Chondrocyte (in vitro differentiated cells): ENCODE measurements around the gene DSN1. TPM values are rescaled to one million over a fixed set of nuclear protein-coding genes. Genes with fewer than 3 reads are reported as not detected.

Experiments used
- DNase-seq: peaks from one replicate; pipeline ENCODE4 v3.0.0; 2021; ENCODE audit warnings: mixed read lengths, low spot score
- H3K27ac Mint-ChIP-seq: one replicate; pipeline ENCODE4 v1.8.0; 2021; ENCODE audit warnings: mild to moderate bottlenecking, moderate library complexity, mixed read lengths; ENCODE audit not compliant: unreplicated experiment
- H3K27me3 Mint-ChIP-seq: 2 replicates; pipeline ENCODE4 v1.8.0; 2021; ENCODE audit warnings: low read depth, mixed read lengths
- H3K36me3 Mint-ChIP-seq: 2 replicates; pipeline ENCODE4 v1.8.0; 2021; ENCODE audit warnings: low read depth, mixed read lengths
- H3K4me1 Mint-ChIP-seq: 2 replicates; pipeline ENCODE4 v1.8.0; 2021; ENCODE audit warnings: low read depth, mild to moderate bottlenecking, mixed read lengths
- H3K4me3 Mint-ChIP-seq: one replicate; pipeline ENCODE4 v1.8.0; 2021; ENCODE audit warnings: mild to moderate bottlenecking, moderate library complexity, mixed read lengths; ENCODE audit not compliant: unreplicated experiment
- H3K9me3 Mint-ChIP-seq: 2 replicates; pipeline ENCODE4 v1.8.0; 2021; ENCODE audit warnings: low read depth, mixed read lengths
- total RNA-seq: library from RNA; stranded (reverse); gene quantifications from 3 replicates; pipeline ENCODE4 v1.2.1, GENCODE V29; 2021
- TF ChIP-seq, protein P1 (sequence below): fragments of 200-600 bp; sonication (generic); IDR thresholded peaks from 2 replicates; pipeline ENCODE4 v1.5.0; 2021; ENCODE audit warnings: antibody characterized with exemption, mild to moderate bottlenecking, moderate library complexity

The DSN1 gene
- total RNA-seq, 1 donor from 2014 or later = 8.3 TPM

DNA sequence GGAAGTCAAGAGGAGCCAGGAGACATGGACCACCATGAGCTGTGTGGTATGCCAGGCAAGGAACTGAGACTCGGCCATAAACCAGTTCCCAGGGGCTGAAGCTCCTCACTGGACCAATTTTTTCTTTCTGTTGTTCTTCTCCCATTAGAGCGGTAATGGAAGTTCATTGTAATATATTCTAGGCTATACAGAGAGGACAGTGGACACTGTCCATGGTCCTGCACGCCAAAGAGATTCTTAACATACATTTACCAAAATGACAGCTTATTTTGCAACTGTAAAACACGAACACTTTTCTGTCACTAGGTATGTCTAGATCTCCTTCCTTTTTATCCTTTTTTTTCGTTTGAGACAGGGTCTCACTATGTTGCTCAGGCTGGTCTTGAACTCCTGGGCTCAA lies 13.1 kb upstream of the DSN1 start:
- no peak overlapping the region for H3K27ac Mint-ChIP-seq
- TF ChIP-seq, protein P1, sequence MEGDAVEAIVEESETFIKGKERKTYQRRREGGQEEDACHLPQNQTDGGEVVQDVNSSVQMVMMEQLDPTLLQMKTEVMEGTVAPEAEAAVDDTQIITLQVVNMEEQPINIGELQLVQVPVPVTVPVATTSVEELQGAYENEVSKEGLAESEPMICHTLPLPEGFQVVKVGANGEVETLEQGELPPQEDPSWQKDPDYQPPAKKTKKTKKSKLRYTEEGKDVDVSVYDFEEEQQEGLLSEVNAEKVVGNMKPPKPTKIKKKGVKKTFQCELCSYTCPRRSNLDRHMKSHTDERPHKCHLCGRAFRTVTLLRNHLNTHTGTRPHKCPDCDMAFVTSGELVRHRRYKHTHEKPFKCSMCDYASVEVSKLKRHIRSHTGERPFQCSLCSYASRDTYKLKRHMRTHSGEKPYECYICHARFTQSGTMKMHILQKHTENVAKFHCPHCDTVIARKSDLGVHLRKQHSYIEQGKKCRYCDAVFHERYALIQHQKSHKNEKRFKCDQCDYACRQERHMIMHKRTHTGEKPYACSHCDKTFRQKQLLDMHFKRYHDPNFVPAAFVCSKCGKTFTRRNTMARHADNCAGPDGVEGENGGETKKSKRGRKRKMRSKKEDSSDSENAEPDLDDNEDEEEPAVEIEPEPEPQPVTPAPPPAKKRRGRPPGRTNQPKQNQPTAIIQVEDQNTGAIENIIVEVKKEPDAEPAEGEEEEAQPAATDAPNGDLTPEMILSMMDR = no peak
- no peak for DNase-seq
- H3K36me3 Mint-ChIP-seq = peaks cover 26% of the 10 kb centered on the region
- no peaks in the 10 kb centered on the region for H3K27me3 Mint-ChIP-seq
- H3K4me3 Mint-ChIP-seq = no peak overlapping the region
- no peaks in the 10 kb centered on the region for H3K4me1 Mint-ChIP-seq
- H3K9me3 Mint-ChIP-seq = no peaks in the 10 kb centered on the region

DNA sequence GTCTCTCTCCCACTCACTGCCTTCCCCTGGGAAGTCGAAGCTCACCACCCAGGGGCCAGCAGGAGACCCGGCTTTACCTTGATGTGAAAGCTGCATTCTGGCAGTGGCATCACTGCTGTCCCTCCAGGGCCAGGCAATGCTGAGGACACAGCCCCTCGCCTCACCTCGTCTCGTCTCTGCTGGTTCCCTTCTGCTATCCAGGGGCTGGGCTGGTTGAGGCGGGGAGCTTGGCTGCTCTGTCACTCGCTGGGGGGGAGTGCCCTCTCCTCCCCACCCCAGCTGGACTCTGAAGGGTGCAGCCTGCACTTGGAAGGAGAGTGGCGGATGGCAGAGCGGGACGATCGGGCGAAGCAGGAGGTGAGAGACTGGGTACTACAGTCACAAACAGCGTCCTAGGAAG lies 12.7 kb upstream of the DSN1 start:
- H3K9me3 Mint-ChIP-seq = no peaks in the 10 kb centered on the region
- peaks cover 24% of the 10 kb centered on the region for H3K36me3 Mint-ChIP-seq
- no peak for DNase-seq
- no peaks in the 10 kb centered on the region for H3K27me3 Mint-ChIP-seq
- H3K27ac Mint-ChIP-seq = no peak overlapping the region
- H3K4me3 Mint-ChIP-seq = no peak overlapping the region
- no peaks in the 10 kb centered on the region for H3K4me1 Mint-ChIP-seq
- TF ChIP-seq, protein P1 = no peak

DNA sequence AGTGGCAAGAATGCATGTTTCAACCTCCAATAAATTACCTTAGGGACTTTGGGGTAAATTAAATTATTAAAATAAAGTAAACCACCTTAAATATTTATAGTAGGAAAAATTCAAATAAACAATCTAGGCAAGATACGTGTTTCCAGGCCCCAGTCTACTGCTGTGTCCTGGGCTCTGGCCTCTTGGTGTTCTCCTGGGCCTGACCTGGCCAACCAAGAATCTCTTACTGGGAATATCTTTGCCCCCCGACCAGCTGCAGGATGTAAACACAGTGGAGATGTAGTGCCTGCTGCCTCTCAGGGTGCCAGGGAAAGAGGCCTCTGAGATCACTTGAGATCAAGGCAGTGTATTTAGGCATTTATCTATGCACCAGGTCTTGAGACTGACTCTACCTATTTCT lies 11.7 kb upstream of the DSN1 start:
- no peaks in the 10 kb centered on the region for H3K9me3 Mint-ChIP-seq
- no peak overlapping the region for H3K27ac Mint-ChIP-seq
- TF ChIP-seq, protein P1 = no peak
- no peaks in the 10 kb centered on the region for H3K4me1 Mint-ChIP-seq
- no peak for DNase-seq
- no peak overlapping the region for H3K4me3 Mint-ChIP-seq
- H3K27me3 Mint-ChIP-seq = no peaks in the 10 kb centered on the region
- peaks cover 24% of the 10 kb centered on the region for H3K36me3 Mint-ChIP-seq

DNA sequence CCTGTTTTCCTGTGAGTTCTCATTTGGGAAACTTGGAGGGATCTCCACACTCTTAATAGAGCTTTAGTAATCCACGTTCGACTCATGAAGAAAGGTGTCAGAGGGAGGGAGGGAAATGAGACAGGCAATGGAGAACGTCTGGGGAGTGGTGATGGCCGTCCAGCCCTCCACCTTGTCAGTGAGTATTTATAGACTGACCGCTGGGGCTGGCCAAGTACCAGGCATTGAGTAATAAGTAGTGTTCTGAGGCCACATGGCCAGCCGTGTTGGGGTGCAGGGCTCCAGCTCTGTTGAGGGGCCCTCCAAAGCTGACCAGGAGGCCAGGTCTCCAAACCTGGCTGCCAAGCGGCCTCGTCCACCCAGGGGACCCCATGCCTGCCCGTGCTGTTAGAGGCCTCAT lies 11.3 kb upstream of the DSN1 start:
- Mint-ChIP-seq H3K4me3 (no peak overlapping the region), H3K9me3 (no peaks in the 10 kb centered on the region), H3K4me1 (no peaks in the 10 kb centered on the region), H3K27ac (no peak overlapping the region), H3K27me3 (no peaks in the 10 kb centered on the region), H3K36me3 (peaks cover 24% of the 10 kb centered on the region)
- TF ChIP-seq, protein P1 = no peak
- no peak for DNase-seq

DNA sequence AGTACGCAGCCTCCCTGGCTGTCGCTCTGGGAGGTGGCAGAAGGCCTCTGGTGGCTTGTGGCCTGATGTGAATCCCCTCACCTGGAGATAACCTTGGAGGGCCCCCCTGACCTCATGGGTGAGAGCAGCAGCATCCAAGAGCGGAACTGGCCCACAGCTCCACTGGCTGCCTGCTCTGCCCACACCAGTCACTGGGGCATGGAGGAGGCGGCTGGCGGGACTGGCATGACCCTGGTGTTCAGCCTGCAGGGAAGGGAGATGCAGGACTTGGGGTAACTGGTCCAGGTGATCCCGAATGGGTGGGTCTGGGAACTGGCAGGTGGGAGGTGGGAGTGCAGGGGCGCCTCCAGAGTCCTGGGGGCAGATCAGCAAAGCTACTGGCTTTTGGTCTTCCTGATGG lies 10.6 kb upstream of the DSN1 start:
- Mint-ChIP-seq H3K9me3 (no peaks in the 10 kb centered on the region), H3K4me3 (no peak overlapping the region)

More for the DNA sequence above, 10.6 kb upstream of the DSN1 start:
- Mint-ChIP-seq H3K4me1 (no peaks in the 10 kb centered on the region), H3K27ac (no peak overlapping the region), H3K27me3 (no peaks in the 10 kb centered on the region), H3K36me3 (peaks cover 24% of the 10 kb centered on the region)
- no peak for DNase-seq
- TF ChIP-seq, protein P1 = no peak
